ENCODE measurements around the gene CA11. TPM values are rescaled to one million over a fixed set of nuclear protein-coding genes. Genes with fewer than 3 reads are reported as not detected.

Gene CA11
- total and polyA plus RNA-seq, 9 of the 15 experiments (the other 6 are each of a cell fraction or from before 2014, with no cell fraction given) = 2.9 to 19.9 (median 8.3) TPM

DNA sequence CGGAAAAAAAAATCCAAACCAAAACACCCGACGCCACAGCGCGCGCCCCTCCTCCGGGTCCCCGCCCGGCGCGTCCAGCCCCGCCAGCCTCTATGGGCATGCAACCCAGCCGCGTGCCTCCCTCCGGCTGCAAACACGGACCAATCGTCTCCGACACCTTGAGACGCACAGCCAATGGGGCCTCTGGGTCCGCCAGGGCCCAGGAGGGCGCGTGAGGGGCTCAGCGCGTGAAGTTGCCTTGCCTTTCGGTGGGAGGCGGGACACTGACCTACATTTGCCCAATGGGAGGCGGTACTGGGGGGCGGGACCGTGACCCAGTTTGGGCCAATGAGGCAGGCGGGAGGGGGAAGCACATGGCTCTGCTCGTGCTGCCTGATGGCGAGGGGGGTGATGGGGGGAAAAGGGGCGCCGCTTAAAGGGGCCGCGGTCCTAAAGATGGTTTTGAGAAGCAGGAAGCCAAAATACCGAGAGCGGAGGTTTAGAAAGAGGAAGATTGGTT is 8.5 kb downstream of the CA11 start (continued):
- TF ChIP-seq CBFA2T3 (IDR thresholded peaks at IDR 0.05) (no peak), ZNF79 (CRISPR knock-in tag; IDR thresholded peaks at IDR 0.05; ENCODE audit: low read depth) (no peak), BRCA1 (IDR thresholded peaks at IDR 0.05) (no peak), BRCA1 (CRISPR knock-in tag; IDR thresholded peaks at IDR 0.05) (no peak), NCOA6 (IDR thresholded peaks at IDR 0.05) (no peak), ATF1 (CRISPR knock-in tag; IDR thresholded peaks at IDR 0.05) (no peak), ATF1 (tag; IDR thresholded peaks at IDR 0.05) (peak; percentile 89), ZHX1 (conservative IDR thresholded peaks at IDR 0.05; ENCODE audit: low read length) (no peak), TAF15 (IDR thresholded peaks at IDR 0.05; ENCODE audit: low read depth, low read length) (no peak), ARID4B (CRISPR knock-in tag; IDR thresholded peaks at IDR 0.05) (peak; percentile 60; the same call in 1 of the 2 replicates), BDP1 (IDR thresholded peaks at IDR 0.05; ENCODE audit: insufficient read depth, insufficient read length) (no peak), NFYB (IDR thresholded peaks at IDR 0.05; ENCODE audit: extremely low read depth, insufficient read length) (peak; percentile 87), POLR2A (conservative IDR thresholded peaks at IDR 0.05) (no peak)
- TF ChIP-seq, protein P1, sequence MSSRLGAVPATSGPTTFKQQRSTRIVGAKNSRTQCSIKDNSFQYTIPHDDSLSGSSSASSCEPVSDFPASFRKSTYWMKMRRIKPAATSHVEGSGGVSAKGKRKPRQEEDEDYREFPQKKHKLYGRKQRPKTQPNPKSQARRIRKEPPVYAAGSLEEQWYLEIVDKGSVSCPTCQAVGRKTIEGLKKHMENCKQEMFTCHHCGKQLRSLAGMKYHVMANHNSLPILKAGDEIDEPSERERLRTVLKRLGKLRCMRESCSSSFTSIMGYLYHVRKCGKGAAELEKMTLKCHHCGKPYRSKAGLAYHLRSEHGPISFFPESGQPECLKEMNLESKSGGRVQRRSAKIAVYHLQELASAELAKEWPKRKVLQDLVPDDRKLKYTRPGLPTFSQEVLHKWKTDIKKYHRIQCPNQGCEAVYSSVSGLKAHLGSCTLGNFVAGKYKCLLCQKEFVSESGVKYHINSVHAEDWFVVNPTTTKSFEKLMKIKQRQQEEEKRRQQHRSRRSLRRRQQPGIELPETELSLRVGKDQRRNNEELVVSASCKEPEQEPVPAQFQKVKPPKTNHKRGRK (tag; IDR thresholded peaks at IDR 0.05) = no peak
- TF ChIP-seq, protein P2, sequence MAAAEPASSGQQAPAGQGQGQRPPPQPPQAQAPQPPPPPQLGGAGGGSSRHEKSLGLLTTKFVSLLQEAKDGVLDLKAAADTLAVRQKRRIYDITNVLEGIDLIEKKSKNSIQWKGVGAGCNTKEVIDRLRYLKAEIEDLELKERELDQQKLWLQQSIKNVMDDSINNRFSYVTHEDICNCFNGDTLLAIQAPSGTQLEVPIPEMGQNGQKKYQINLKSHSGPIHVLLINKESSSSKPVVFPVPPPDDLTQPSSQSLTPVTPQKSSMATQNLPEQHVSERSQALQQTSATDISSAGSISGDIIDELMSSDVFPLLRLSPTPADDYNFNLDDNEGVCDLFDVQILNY (CRISPR knock-in tag; IDR thresholded peaks at IDR 0.05) = peak; percentile 91
- TF ChIP-seq, protein P3, sequence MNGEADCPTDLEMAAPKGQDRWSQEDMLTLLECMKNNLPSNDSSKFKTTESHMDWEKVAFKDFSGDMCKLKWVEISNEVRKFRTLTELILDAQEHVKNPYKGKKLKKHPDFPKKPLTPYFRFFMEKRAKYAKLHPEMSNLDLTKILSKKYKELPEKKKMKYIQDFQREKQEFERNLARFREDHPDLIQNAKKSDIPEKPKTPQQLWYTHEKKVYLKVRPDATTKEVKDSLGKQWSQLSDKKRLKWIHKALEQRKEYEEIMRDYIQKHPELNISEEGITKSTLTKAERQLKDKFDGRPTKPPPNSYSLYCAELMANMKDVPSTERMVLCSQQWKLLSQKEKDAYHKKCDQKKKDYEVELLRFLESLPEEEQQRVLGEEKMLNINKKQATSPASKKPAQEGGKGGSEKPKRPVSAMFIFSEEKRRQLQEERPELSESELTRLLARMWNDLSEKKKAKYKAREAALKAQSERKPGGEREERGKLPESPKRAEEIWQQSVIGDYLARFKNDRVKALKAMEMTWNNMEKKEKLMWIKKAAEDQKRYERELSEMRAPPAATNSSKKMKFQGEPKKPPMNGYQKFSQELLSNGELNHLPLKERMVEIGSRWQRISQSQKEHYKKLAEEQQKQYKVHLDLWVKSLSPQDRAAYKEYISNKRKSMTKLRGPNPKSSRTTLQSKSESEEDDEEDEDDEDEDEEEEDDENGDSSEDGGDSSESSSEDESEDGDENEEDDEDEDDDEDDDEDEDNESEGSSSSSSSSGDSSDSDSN (IDR thresholded peaks at IDR 0.05; ENCODE audit: borderline replicate concordance in 1 of 2, low read depth in 2 of 2, low read length in 2 of 2) = no peak
- TF ChIP-seq, protein P4, sequence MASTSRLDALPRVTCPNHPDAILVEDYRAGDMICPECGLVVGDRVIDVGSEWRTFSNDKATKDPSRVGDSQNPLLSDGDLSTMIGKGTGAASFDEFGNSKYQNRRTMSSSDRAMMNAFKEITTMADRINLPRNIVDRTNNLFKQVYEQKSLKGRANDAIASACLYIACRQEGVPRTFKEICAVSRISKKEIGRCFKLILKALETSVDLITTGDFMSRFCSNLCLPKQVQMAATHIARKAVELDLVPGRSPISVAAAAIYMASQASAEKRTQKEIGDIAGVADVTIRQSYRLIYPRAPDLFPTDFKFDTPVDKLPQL (IDR thresholded peaks at IDR 0.05; ENCODE audit: extremely low read depth, insufficient read length) = no peak

Measured in K562 (cell line).